Glomerular visceral epithelial cell (primary cell): ENCODE data around the gene HERC3.

Experiments used
- DNase-seq: peaks from one replicate; pipeline ENCODE4 v3.0.0-alpha.2; 2016; ENCODE audit errors: extremely low spot score

Gene HERC3

DNA sequence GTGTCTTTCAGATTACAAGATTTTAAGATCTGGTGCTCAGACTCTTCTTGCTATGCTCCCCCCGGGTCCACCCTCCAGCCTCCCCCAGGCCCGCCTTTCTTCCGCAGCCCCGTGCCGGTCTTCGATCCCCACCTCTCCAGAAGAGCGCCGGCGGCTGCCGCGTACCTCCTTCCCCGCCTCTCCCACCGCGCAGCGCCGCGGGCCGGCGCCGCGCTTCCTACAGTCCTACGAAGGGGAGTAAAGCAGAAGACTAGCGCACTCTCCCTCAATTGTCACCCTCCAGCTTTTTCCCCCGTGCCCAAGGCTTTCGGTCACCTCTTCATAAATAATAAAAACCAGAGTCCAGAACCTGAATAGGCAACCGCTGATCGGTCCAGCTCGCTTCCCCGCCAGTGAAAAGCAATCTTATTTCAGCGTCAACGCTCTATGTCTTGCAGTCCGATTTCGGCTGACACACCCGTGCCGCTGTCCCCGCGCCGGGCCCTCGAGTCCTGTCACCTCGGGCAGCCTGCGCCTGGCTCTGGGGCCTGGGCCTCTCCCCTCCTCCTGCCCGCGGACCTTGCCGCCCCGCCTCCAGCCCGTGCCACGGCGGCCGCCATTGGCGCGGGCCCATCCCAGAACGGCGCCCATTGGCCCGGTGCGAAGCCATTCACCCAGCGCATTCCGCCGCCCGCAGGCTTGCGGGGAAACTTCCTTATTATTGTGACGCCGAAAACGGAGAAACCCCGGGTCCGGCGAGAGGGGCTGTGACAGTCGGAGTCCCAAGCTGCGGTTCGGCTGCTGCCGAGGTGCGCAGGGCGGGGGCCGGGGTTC is at the start of gene HERC3:
TSS of gene HERC3 (plus strand) at position 694 of the 813 bp plus-strand sequence. CDS start 13,344 bp downstream, outside the sequence.
- peak; percentile 87 for DNase-seq

DNA sequence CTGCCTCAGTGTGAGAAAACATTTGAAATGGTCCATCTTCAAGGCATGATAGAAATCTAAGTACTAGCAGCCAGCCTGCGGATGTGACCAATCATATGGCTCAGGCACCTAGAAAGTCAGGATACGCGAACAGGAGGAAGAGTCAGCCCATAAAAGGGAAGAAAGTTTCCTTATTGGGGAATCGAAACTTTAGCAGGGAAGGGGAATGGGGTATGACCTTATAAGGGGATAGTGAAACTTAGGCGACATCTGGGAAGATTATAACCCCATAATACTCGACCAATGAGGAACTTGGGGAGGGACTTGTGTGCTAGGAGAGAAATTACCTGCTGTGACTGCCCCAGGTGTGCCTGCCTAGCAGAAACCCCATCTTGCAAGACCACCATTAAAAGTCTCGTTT is 42.5 kb upstream of the HERC3 start:
- no peak for DNase-seq

DNA sequence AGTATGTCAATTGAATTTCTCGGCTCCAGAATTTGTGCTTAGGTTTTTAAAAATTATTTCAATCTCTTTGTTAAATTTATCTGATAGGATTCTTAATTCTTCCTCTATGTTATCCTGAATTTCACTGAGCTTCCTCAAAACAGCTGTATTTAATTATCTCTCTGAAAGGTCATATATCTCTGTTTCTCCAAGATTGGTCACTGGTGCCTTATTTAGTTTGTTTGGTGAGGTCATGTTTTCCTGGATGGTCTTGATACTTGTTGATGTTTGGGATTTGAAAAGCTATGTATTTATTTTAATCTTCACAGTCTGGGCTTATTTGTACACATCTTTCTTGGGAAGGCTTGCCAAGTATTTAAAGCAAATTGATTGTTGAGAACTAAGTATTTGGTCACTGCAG is 24.7 kb upstream of the HERC3 start:
- DNase-seq, result no peak

DNA sequence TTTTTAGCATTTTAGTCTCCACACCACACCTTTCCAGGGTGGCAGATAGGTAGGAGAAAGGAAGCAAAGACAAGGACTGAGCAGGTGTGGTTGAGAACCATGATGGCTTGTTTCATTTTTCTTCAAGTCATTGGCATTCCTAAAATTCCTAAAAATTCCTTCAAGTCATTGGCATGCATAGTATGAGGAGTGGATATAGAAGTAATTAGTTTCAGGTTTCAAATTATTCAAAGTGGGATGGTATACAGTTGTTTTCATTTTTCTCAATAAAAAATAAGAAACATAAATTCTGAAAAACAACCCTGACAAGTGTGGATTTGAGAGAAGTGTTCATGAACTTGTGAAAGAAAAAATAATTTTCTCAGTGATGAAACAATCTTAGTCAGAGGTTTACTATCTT is 22.3 kb upstream of the HERC3 start:
- DNase-seq, result no peak

DNA sequence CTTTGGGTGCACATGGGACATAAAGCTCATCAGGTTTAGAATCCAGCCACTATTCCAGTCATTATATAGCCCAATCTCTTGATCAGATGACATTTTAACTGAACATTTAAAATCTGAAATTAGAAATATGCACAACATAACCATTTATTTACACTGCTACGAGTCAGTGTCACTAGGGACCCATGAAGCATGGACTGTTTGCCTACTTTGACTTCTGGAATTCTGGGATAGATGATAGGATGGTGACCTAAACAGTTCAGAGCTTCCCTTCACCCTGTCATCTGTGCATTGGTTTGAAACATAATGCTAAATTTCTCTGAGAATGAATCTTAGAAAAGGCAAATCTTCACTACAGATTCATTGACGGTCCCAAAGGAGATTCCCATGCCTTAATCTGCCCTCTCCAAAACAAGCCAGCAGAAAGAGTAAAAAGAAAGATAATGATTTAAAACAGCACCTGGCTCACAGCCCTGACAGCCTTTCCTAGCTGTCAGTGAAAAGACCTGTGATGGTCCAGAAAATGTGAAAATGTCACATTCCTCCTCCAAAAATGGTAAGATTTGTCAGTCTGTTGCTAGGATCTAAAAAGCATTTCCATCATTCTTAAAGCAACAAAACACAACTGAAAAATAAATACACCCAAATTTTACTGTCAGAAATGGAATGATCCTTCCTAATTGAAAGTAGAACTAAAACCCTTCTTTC is 18.9 kb upstream of the HERC3 start:
- no peak for DNase-seq

DNA sequence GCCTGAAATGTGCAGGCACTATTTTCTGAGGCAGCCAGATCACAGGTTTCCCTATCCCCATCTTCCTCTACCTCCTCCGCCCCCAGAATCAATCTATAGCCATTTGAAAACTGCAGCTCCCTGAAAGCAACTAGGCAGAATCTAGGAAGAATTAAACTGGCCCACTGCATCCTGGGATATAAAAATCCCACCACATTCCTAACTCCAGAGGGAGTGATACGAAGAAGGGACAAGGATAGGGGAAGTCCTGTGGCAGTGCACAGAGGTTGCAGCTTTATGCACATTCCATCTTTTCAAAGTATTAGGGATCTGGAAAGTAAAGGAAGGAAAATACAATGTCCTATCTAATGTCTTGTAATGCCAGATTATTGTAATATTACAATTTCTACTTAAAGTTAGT is 18.3 kb upstream of the HERC3 start:
- DNase-seq, result peak; percentile 10

DNA sequence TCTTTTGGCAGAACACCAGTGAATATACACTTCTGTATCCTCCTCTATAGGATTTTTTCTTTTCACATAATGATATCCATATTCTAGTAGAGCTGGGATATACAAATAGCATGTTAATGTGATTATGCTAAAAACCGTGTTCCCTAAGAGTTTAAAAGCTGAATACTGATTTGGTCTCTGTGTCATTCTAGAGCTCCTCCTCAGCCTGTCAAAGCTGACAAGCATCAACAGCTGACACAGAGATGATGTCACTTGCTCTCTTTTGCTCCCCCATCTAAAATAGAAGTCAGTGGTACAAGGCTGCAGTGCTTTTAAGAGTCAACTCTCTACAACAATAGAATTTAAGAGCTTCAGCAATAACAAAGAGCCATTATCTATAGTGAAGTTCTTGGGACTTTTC is 17.1 kb upstream of the HERC3 start:
- no peak for DNase-seq

DNA sequence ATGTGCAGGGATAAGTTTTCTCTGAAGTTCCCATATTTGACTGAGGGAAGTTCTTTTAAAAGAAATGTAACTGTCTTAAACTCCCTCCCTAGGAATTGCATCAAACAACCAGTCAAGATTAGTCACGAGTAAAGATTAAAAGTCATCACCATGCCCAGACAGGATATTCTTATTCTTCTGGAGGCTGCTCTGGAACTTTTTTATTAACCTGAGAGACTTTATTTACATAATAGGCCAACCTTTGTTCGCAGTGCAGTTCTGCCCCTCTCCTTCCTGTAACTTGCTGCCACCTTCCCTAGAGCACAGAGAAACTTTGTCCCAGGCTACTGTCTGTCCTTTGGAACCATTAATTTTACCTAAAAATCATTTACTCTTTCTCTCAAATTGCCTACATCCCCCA is 9.8 kb upstream of the HERC3 start:
- no peak for DNase-seq

DNA sequence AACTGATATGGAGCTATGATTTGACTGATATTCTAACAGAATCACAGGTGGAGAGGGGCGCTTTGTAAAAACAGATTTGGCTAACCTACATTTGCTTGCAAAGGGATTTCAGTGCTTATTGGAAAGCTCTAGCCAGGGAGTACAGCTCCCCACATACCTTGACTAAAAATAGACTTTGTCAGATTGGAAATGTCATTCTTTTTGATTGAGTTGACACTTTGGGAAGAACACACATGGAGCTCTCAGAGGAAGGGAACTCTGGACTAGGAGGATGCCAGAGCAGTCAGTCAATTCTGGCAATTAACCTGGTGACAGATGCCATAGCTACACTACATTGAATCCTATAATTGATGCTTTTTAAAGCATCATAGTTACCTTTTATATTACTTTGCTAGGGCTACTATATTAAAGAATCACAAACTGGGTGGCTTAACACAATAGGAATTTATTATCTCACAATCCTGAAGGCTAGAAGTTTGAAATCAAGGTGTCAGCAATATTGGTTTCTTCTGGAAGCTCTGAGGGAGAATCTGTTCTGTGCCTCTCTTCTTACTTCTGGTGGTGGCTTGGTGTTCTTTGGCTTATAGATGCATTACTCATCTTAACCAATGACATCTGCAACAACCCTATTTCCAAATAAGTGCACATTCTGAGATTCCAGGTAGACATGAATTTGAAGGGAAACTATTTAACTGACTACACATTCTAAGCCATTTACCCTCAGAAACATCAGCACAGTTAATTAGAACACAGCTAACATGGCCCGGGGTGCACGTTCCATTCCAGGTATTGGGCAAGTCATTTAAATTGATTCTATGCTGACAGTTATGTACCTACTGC is 8.4 kb upstream of the HERC3 start:
- DNase-seq, result no peak

DNA sequence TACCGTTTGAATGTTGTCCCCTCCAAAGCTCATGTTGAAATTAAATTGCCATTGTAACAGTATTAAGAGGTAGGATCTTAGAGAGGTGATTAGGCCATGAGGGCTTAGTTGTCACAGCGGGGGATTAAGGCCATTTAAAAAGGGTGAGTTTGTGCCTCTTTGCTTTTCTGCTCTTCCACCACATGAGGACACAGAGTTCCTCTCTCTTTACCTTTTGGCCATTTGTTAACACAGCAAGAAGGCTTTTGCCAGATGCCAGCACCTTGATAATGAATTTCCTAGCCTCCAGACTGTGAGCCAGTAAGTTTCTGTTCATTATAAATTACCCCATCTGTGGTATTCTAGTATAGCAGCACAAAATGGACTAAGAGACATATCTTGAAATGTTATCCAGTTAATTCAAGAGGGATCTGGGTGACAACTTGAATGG is 7.8 kb upstream of the HERC3 start:
- DNase-seq, result no peak

DNA sequence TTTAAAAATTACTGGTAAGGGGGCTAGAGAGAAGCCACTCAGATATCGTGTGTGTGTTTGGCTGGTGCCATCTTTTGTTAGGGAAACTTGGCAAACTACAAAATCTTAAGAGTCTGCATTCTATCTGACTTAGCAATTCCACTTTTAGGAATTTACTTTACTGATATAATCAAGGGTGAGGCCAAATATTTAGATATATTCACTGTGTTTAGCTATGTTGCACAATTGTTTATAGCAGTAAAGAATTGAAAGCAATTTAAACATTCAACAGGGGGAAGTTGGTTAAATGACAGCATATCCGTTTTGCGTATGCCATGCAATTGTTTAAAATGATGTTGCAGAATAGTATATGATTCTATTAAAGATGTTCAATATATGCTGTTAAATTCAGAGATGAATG is 6.4 kb upstream of the HERC3 start:
- no peak for DNase-seq

DNA sequence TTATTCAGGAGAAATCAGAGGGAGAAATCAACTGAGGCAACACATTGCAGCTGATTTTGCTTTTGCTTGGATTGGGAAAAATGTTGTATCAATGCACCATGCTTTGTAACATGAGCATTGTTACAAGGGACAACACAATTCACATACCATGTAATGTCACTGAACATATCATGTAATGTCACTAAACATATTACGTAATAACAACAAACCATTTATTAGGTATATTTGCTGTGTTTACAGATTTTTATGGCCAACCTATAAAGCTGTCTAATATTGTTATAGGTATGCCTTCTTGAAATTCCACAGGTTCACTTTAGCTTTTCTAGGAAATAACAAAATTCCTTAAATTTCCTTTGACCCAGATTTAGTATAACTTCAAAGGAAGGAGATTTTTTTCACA is 5.0 kb upstream of the HERC3 start:
- DNase-seq, result no peak

DNA sequence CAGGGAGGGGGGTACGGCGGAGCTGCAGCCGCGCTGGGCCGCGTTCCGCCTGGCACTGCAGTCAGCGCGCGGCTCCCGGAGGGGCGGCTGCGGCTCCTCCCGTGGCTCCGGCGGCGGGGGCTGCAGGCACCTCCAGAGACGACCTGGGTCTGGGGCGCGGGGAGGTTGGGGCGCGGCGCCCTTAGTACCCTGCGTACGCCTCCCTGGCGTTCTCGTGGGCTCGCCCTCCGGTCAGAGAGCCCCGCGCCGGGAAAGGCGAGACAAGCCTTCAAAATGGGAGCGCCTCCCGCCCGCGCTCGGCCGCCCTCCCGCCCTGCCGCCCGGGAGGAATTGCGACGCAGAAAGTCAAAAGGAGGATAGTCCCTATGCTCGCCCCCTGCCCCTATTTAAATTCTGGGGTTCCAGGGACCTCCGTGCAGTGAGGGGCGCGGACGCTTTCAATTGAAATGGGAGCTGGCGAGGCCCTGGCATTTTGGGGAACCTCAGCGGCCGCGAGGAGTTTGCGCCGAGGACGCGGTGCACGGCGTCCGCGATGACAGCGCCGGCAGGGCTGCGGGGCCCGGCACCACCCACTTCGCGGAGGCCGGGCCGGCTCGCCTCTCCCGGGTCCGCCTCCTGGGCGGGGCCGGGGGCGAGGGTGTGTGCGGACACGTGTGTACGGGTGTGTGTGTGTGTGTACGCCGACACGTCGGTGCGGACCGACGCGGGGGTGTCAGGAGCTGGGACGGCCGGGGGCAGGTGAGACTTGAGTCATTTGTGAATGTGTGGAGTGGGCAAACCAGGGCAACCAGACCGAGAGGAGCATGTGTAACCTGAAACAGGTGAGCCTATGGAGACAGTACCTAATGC is 544 bp downstream of the HERC3 start:
- DNase-seq, result peak; percentile 76

DNA sequence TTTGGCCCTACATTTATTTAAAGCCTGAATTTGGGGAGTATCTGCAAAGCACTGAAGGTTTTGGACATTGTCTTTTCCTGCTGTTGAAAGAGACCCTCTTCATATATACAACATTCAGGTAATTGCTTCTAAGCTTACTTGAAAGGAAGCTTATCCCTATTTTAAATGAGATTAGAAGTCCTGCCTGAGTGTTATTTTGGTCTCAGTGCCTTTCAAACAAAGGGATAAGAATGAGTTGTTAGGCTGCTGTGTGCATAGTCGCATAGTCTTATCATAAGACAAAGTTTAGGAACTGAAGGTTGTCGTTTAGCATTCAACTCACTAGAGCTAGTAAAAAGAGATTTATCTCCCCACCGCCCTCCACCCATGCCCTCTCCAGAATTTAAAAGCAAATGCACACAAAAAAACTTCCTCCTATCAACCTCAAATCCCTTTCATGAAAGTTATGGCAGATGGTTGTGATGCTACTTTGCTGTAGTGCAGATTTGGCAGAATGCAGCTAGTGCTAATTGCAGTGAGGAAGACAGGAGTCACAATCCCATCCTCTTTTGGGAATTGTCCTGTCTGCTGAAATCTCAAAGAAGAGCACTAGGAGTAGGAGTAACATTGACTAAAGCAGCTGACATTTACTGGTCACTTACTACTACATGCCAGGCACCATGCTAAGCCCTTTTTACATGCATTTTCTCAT is 5.8 kb downstream of the HERC3 start:
- no peak for DNase-seq

DNA sequence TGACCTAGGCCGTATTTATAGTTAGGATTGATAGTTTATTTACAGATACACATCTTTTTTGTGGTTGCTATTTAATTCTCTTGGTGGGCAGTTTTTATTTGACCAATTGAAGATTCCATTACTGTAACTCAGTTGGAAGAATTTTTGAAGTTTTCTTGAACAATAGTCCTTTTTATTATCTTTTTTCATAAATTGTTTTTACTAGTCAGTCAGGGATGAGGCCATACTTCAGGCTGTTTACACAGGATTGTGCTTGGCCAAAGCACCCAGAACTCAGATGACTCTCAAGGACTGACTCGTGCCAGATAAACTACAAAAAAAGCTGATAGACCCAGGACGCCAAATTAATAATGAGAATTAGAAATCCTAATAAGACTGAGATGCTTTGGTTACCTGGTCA is 7.0 kb downstream of the HERC3 start:
- no peak for DNase-seq

DNA sequence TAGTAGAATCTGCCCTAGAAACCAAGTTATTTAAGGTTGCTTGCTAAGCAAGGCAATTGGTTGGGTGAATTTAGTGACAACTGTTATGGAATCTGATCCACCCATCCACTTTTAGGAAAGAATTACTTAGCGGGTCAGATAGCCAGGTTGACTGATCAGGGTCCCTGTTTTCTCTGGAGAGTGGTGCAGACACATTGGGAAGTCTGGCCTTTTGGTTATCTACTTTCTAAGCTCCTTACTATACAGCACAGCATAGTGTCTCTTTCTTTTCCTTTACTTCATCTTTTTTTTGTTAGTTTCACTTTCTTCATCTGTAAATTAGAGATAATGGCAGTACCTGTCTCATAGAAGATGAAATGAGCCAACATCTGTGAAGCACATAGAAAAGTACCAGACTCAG is 7.4 kb downstream of the HERC3 start:
- no peak for DNase-seq

DNA sequence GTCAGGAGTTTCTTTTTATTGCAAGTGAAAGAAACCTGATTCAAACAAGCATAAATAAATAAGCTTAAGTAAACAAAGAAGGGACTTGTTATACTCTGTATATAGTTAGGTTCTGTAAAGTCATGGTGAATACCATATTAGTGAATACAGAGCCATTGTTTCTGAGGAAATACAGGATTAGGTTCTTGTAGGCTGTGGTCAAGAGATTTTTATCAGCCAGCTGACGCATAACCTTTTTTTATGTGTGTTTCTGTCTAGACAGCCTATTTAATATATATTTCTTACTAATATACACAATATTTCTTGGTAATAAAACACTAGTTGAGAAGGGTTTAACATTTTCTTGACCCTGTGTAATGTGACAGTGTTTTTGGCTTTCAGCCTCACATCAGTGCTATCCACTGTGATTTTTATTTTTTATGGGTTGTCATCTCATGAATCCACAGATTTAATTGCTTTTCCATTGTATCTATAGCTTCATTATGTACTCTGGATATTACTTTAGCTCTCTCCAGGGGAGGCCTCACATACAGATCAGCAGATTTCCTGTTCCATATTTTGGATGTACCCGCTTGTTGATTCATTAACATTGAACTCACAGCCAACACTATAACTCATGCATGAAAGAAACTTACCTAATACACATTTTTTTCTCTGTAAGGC is 8.0 kb downstream of the HERC3 start:
- peak; percentile 21 for DNase-seq

DNA sequence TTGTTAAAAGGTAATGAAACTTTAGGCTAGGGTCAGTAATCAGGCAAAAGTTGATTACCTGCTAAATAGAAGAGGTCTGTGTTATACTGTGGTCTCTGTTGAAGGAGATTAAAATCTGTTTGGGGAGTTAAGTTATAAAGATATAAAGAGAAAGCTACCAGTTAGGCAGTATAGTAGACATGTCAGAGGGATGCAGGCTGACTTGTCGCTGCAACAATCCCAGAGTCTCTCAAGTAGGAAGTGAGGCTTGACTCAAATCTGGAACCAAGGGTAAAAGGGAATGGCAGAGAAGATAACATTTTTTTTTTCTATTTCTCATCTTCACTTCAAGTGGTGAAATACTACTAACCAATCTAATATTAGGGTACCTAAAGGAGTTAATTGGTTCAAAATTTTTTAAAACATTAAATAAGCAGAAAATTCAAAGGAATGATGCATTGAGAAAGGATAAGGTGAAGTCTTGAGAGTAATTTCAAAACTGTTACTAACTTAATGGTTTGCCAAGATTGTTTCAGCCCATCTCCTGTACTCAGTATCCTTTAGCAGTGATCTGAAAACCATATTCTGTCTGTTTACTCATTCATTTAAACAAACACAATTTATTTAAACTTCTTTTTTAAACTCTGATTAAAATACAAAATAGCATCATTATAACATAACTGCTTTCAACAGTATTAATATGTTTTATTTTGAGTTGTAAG is 12.8 kb downstream of the HERC3 start:
- no peak for DNase-seq

DNA sequence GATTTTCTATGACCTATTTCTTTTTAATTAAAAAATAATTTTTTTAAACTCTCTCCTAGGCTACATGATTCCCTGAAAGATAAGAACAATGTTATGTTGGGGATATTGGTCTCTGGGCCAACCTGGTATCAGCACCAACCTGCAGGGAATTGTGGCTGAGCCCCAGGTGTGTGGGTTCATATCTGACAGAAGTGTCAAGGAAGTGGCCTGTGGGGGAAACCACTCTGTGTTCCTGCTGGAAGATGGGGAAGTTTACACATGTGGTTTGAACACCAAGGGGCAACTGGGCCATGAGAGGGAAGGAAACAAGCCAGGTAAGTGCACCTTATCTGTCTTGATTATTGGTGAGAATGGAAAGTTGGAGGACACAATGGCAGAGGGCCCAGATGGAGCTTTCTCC is 13.5 kb downstream of the HERC3 start:
- no peak for DNase-seq

DNA sequence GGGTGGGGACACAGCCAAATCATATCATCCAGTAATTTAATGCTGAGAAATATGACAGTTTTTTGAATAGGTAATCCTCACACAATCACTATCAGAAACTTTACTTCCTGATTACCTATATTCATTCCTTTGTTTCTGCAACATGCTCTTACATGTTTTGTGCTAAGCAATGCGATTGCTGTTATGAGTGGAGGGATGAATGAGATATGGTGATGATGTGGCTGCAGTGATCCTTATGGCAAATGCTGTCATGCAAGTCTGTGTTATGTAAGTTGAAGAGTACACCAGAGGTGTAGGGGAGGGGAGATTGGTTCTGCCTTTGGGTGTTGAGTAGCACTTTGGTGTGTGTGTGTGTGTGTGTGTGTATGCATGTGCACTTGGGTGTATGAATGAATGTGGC is 14.6 kb downstream of the HERC3 start:
- no peak for DNase-seq
